Mesendoderm (in vitro differentiated cells): ENCODE results near the gene RDH11. TPM values are rescaled to one million over a fixed set of nuclear protein-coding genes. Genes with fewer than 3 reads are reported as not detected.
A peak's percentile ranks its signal among the peaks of the same experiment; 100 is the strongest.

Source experiments
- DNase-seq: peaks from one replicate; pipeline ENCODE4 v3.0.0; 2013
- H2AK5ac ChIP-seq: 2 replicates; pipeline ENCODE4 v1.6.1; 2013; ENCODE audit warnings: low read length, inconsistent platforms
- H2BK120ac ChIP-seq: 2 replicates; pipeline ENCODE4 v1.6.1; 2013; ENCODE audit warnings: low read depth, mild to moderate bottlenecking, low read length, moderate library complexity, mixed read lengths
- H2BK15ac ChIP-seq: replicated peaks from 2 replicates; pipeline ENCODE4 v1.6.1; 2013; ENCODE audit warnings: low read depth, mild to moderate bottlenecking, moderate library complexity
- H2BK5ac ChIP-seq: 2 replicates; pipeline ENCODE4 v1.6.1; 2013; ENCODE audit warnings: low read length, inconsistent platforms
- H3K18ac ChIP-seq: 2 replicates; pipeline ENCODE4 v1.6.1; 2013; ENCODE audit warnings: mild to moderate bottlenecking, low read length, mixed read lengths
- H3K23ac ChIP-seq: one replicate; pipeline ENCODE4 v1.6.1; 2013; ENCODE audit warnings: low read length
- H3K27ac ChIP-seq: 2 replicates; pipeline ENCODE4 v1.5.1; 2013; ENCODE audit warnings: low read depth, mild to moderate bottlenecking, inconsistent platforms, low read length, moderate library complexity
- H3K27me3 ChIP-seq: 2 replicates; pipeline ENCODE4 v1.6.1; 2013; ENCODE audit warnings: low read length, control low read depth, mild to moderate bottlenecking, inconsistent platforms; ENCODE audit not compliant: insufficient read depth, poor library complexity
- H3K36me3 ChIP-seq: 2 replicates; pipeline ENCODE4 v1.6.1; 2013; ENCODE audit warnings: low read length, inconsistent platforms; ENCODE audit not compliant: control insufficient read depth, insufficient read depth
- H3K4ac ChIP-seq: one replicate; pipeline ENCODE4 v1.6.1; 2013; ENCODE audit warnings: low read depth, mild to moderate bottlenecking, low read length, moderate library complexity
- H3K4me1 ChIP-seq: 2 replicates; pipeline ENCODE4 v1.6.1; 2013; ENCODE audit warnings: low read depth, low read length, inconsistent platforms; ENCODE audit not compliant: control insufficient read depth
- H3K4me2 ChIP-seq: 2 replicates; pipeline ENCODE4 v1.6.1; 2013; ENCODE audit warnings: low read length
- H3K4me3 ChIP-seq: 2 replicates; pipeline ENCODE4 v1.5.1; 2013; ENCODE audit warnings: mild to moderate bottlenecking, low read length
- H3K56ac ChIP-seq: one replicate; pipeline ENCODE4 v1.6.1; 2013; ENCODE audit warnings: low read length
- H3K79me1 ChIP-seq: 2 replicates; pipeline ENCODE4 v1.6.1; 2013; ENCODE audit warnings: low read length, inconsistent platforms
- H3K79me2 ChIP-seq: 2 replicates; pipeline ENCODE4 v1.6.1; 2013; ENCODE audit warnings: mild to moderate bottlenecking, low read length; ENCODE audit not compliant: control insufficient read depth, insufficient read depth
- H3K9ac ChIP-seq: 2 replicates; pipeline ENCODE4 v1.6.1; 2013; ENCODE audit warnings: low read length, inconsistent platforms
- H4K5ac ChIP-seq: one replicate; pipeline ENCODE4 v1.6.1; 2013; ENCODE audit warnings: low read length
- H4K8ac ChIP-seq: one replicate; pipeline ENCODE4 v1.6.1; 2013; ENCODE audit warnings: low read depth, mild to moderate bottlenecking, control low read depth, low read length, moderate library complexity
- WGBS: extraction: QIAGEN DNeasy Blood & Tissue Kit; methylation state at CpG from one replicate; pipeline ENCODE4 v1.1.7; 2013; ENCODE audit warnings: low lambda C conversion rate, missing lambda C conversion rate; ENCODE audit not compliant: insufficient coverage; ENCODE audit errors: extremely low coverage; 5-methylcytosine and 5-hydroxymethylcytosine counted together
- polyA plus RNA-seq, 2 experiments: library from polyadenylated mRNA; stranded (reverse); fragments of 200-250 nt; gene quantifications; one replicate each; pipeline ENCODE4 v1.2.3, GENCODE V29; 2013

Gene RDH11
- 106 TPM for polyA plus RNA-seq (2013, experiment 1 of 2)
- 110 TPM for polyA plus RNA-seq (2013, experiment 2 of 2)

- peak; percentile 96 for DNase-seq
- WGBS, result no CpG with 5 or more reads among the region's 25 CpGs
- Histone ChIP-seq H4K5ac (no peak within 1 kb of the TSS), H3K9ac (peak within 1 kb of the TSS; percentile 87), H3K56ac (peak within 1 kb of the TSS; percentile 96), H3K79me1 (peaks cover 21% of the 10 kb centered on the region), H3K27ac (peak within 1 kb of the TSS; percentile 83), H3K4me1 (peaks cover 3% of the 10 kb centered on the region), H3K4me2 (peak within 1 kb of the TSS; percentile 63), H3K23ac (no peak within 1 kb of the TSS), H2AK5ac (peak within 1 kb of the TSS; percentile 45), H3K4me3 (peak within 1 kb of the TSS; percentile 83), H2BK15ac (no peak within 1 kb of the TSS), H3K36me3 (peaks cover 7% of the 10 kb centered on the region), H4K8ac (no peak within 1 kb of the TSS), H3K18ac (peak within 1 kb of the TSS; percentile 97), H3K79me2 (peaks cover 31% of the 10 kb centered on the region), H2BK5ac (peak within 1 kb of the TSS; percentile 47), H3K27me3 (no peaks in the 10 kb centered on the region), H3K4ac (peak within 1 kb of the TSS; percentile 97), H2BK120ac (peak within 1 kb of the TSS; percentile 92)
Measured at GRCh38 chr14:67695394-67695949, at the start of gene RDH11. RDH11 (minus strand) TSS chr14:67695764; CDS start chr14:67695703, 61 bp downstream.

DNA sequence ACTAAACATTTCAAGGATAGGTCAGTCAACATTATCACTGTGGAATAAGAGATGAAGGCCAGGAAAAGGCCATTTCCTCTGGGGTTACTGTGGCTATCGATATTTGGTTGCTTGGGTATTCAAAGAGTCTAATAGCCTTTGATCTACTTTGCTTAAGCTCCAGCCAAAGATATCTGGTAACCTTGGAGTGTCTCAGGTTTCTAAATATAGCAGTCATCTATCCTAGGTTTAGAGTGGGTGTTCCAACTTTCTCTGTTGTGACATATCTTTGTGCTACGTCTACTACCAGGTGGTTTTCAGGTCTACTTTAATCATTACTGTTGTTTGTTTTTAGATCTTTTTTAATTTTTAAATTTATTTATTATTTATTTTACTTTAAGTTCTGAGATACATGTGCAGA is 48.5 kb upstream of the RDH11 start:
- Histone ChIP-seq H2BK15ac (no peak overlapping the region), H3K56ac (no peak overlapping the region), H3K27me3 (no peaks in the 10 kb centered on the region), H3K4me2 (no peak overlapping the region), H3K4me3 (no peak overlapping the region), H2BK120ac (no peak overlapping the region), H3K79me1 (no peaks in the 10 kb centered on the region), H4K8ac (no peak overlapping the region), H3K79me2 (no peaks in the 10 kb centered on the region), H2AK5ac (no peak overlapping the region), H4K5ac (no peak overlapping the region), H3K18ac (no peak overlapping the region), H3K23ac (no peak overlapping the region), H3K4ac (no peak overlapping the region), H3K36me3 (peaks cover 2% of the 10 kb centered on the region), H2BK5ac (no peak overlapping the region), H3K4me1 (no peaks in the 10 kb centered on the region), H3K27ac (no peak overlapping the region), H3K9ac (no peak overlapping the region)
- no CpG with 5 or more reads among the region's 2 CpGs for WGBS
- DNase-seq, result no peak

GRCh38 chr14:67738740-67739504 is 43.4 kb upstream of the RDH11 start:
- no peak overlapping the region for H3K9ac ChIP-seq
- WGBS, result no CpG with 5 or more reads among the region's 12 CpGs
- no peak overlapping the region for H3K27ac ChIP-seq
- no peak overlapping the region for H3K4ac ChIP-seq
- H3K27me3 ChIP-seq, result no peaks in the 10 kb centered on the region
- H2BK120ac ChIP-seq, result no peak overlapping the region
- no peak overlapping the region for H3K18ac ChIP-seq
- H3K79me2 ChIP-seq, result no peaks in the 10 kb centered on the region
- H4K8ac ChIP-seq, result no peak overlapping the region
- no peaks in the 10 kb centered on the region for H3K79me1 ChIP-seq
- H3K56ac ChIP-seq, result no peak overlapping the region
- no peaks in the 10 kb centered on the region for H3K36me3 ChIP-seq
- H3K4me1 ChIP-seq, result no peaks in the 10 kb centered on the region
- no peak overlapping the region for H3K4me3 ChIP-seq
- no peak overlapping the region for H2BK5ac ChIP-seq
- no peak overlapping the region for H3K4me2 ChIP-seq
- no peak overlapping the region for H2AK5ac ChIP-seq
- DNase-seq, result peak; percentile 3
- no peak overlapping the region for H4K5ac ChIP-seq
- no peak overlapping the region for H2BK15ac ChIP-seq
- H3K23ac ChIP-seq, result no peak overlapping the region

GRCh38 chr14:67736771-67737170 is 41.2 kb upstream of the RDH11 start:
- no peak overlapping the region for H2BK5ac ChIP-seq
- no peak for DNase-seq
- H3K4me2 ChIP-seq, result no peak overlapping the region
- no peaks in the 10 kb centered on the region for H3K4me1 ChIP-seq
- no peak overlapping the region for H4K5ac ChIP-seq
- no peaks in the 10 kb centered on the region for H3K79me1 ChIP-seq
- H3K4me3 ChIP-seq, result no peak overlapping the region
- H3K23ac ChIP-seq, result no peak overlapping the region
- H2BK15ac ChIP-seq, result no peak overlapping the region
- H3K56ac ChIP-seq, result no peak overlapping the region
- WGBS, result no CpG with 5 or more reads among the region's 4 CpGs
- no peak overlapping the region for H2AK5ac ChIP-seq
- no peak overlapping the region for H3K18ac ChIP-seq
- H3K27me3 ChIP-seq, result no peaks in the 10 kb centered on the region
- H2BK120ac ChIP-seq, result no peak overlapping the region
- H4K8ac ChIP-seq, result no peak overlapping the region
- H3K27ac ChIP-seq, result no peak overlapping the region
- H3K9ac ChIP-seq, result no peak overlapping the region
- H3K36me3 ChIP-seq, result no peaks in the 10 kb centered on the region
- no peaks in the 10 kb centered on the region for H3K79me2 ChIP-seq
- H3K4ac ChIP-seq, result no peak overlapping the region

- Histone ChIP-seq H3K56ac (no peak overlapping the region), H3K79me2 (no peaks in the 10 kb centered on the region), H3K79me1 (no peaks in the 10 kb centered on the region), H3K27me3 (no peaks in the 10 kb centered on the region), H2BK120ac (no peak overlapping the region), H4K8ac (no peak overlapping the region), H3K4me3 (no peak overlapping the region), H3K36me3 (no peaks in the 10 kb centered on the region), H3K27ac (no peak overlapping the region), H3K4ac (no peak overlapping the region), H2BK5ac (no peak overlapping the region), H2AK5ac (no peak overlapping the region), H3K9ac (no peak overlapping the region), H2BK15ac (no peak overlapping the region), H3K18ac (no peak overlapping the region), H3K4me1 (no peaks in the 10 kb centered on the region), H3K23ac (no peak overlapping the region), H4K5ac (no peak overlapping the region), H3K4me2 (no peak overlapping the region)
- no CpG with 5 or more reads among the region's 10 CpGs for WGBS
- no peak for DNase-seq
Measured at GRCh38 chr14:67735336-67736147, 40.0 kb upstream of the RDH11 start.
